Measurements from ENCODE around the gene NEK2. TPM values are rescaled to one million over a fixed set of nuclear protein-coding genes. Genes with fewer than 3 reads are reported as not detected.

Gene NEK2
- total RNA-seq, 1 donor from 2014 or later: 93.3 TPM

DNA sequence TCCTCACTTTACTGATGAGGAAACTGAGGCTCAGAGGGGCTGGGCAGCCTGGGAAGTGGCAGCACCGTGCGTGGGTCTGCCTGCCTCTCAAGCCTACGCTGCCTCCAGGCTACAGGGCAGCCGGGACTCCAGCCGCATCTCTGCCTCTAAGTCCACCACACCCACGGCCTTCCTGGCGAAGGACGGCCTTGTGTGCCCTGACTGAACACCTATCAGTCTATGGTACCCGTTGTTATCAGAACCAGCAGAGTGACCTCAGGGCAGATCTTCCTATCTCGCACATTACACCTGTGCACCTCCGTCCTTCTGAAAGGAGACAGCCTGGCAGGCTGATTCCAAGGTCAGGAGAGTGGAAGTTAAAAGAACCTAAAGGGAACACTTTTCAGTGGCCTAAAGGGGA, 60.8 kb downstream of the NEK2 start:
- Histone ChIP-seq H3K27me3 (no peaks in the 10 kb centered on the region), H4K20me1 (ENCODE audit: low read depth) (no peaks in the 10 kb centered on the region), H3K27ac (no peak overlapping the region), H3K79me2 (ENCODE audit: low read depth) (no peaks in the 10 kb centered on the region), H3K4me3 (no peak overlapping the region), H2AFZ (replicated peaks) (no peak overlapping the region), H3K36me3 (no peaks in the 10 kb centered on the region), H3K9ac (no peak overlapping the region), H3K4me2 (no peak overlapping the region), H3K4me1 (peaks cover 4% of the 10 kb centered on the region), H3K9me3 (ENCODE audit: low read depth) (no peaks in the 10 kb centered on the region), H3F3A (ENCODE audit: low read depth) (peaks cover 5% of the 10 kb centered on the region)
- Mint-ChIP-seq H3K4me3 (no peak overlapping the region), H3K27me3 (ENCODE audit: insufficient read depth, low read depth) (peaks cover 4% of the 10 kb centered on the region), H3K9me3 (no peaks in the 10 kb centered on the region), H3K36me3 (no peaks in the 10 kb centered on the region), H3K27ac (no peak overlapping the region), H3K4me1 (peaks cover 19% of the 10 kb centered on the region)
- no peak for DNase-seq (ENCODE audit: low spot score)
- TF ChIP-seq EZH2phosphoT487 (IDR thresholded peaks at IDR 0.05): no peak
- no peak for TF ChIP-seq EZH2 (IDR thresholded peaks at IDR 0.05)
- TF ChIP-seq, protein P1, sequence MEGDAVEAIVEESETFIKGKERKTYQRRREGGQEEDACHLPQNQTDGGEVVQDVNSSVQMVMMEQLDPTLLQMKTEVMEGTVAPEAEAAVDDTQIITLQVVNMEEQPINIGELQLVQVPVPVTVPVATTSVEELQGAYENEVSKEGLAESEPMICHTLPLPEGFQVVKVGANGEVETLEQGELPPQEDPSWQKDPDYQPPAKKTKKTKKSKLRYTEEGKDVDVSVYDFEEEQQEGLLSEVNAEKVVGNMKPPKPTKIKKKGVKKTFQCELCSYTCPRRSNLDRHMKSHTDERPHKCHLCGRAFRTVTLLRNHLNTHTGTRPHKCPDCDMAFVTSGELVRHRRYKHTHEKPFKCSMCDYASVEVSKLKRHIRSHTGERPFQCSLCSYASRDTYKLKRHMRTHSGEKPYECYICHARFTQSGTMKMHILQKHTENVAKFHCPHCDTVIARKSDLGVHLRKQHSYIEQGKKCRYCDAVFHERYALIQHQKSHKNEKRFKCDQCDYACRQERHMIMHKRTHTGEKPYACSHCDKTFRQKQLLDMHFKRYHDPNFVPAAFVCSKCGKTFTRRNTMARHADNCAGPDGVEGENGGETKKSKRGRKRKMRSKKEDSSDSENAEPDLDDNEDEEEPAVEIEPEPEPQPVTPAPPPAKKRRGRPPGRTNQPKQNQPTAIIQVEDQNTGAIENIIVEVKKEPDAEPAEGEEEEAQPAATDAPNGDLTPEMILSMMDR (IDR thresholded peaks at IDR 0.05): no peak

DNA sequence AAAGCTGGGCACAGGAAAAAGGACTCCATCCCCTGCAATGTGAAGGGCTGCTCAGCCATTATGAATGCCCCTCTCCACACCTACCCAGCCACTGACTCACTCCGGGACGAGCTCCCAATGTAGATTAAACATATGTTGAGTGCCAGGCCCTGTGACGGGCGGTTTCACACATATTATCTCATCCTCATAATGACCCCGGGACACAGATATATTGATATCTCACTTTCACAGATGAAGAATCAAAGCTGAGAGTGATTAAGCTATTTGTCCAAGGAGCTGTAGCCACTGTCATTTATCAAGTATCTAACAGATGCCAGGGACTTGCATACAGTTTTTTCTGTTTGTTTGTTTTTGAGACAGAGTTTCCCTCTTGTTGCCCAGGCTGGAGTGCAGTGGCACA, 61.5 kb downstream of the NEK2 start:
- Histone ChIP-seq H3K9ac (no peak overlapping the region), H3K36me3 (no peaks in the 10 kb centered on the region), H3K27me3 (no peaks in the 10 kb centered on the region), H3F3A (ENCODE audit: low read depth) (peaks cover 5% of the 10 kb centered on the region), H3K9me3 (ENCODE audit: low read depth) (no peaks in the 10 kb centered on the region), H2AFZ (replicated peaks) (no peak overlapping the region), H3K4me1 (peaks cover 7% of the 10 kb centered on the region), H3K79me2 (ENCODE audit: low read depth) (no peaks in the 10 kb centered on the region), H3K4me2 (no peak overlapping the region), H4K20me1 (ENCODE audit: low read depth) (no peaks in the 10 kb centered on the region), H3K4me3 (no peak overlapping the region), H3K27ac (no peak overlapping the region)
- H3K4me3 Mint-ChIP-seq: no peak overlapping the region
- no peaks in the 10 kb centered on the region for H3K9me3 Mint-ChIP-seq
- peaks cover 25% of the 10 kb centered on the region for H3K4me1 Mint-ChIP-seq
- peaks cover 4% of the 10 kb centered on the region for H3K27me3 Mint-ChIP-seq (ENCODE audit: insufficient read depth, low read depth)
- no peak for DNase-seq (ENCODE audit: low spot score)
- H3K27ac Mint-ChIP-seq: peak overlapping the region; percentile 46
- H3K36me3 Mint-ChIP-seq: no peaks in the 10 kb centered on the region
- no peak for TF ChIP-seq EZH2phosphoT487 (IDR thresholded peaks at IDR 0.05)
- TF ChIP-seq, protein P1 (IDR thresholded peaks at IDR 0.05): no peak
- TF ChIP-seq EZH2 (IDR thresholded peaks at IDR 0.05): no peak

GRCh38 chr1:211613108-211613947, 62.1 kb downstream of the NEK2 start:
- Mint-ChIP-seq H3K9me3 (no peaks in the 10 kb centered on the region), H3K36me3 (no peaks in the 10 kb centered on the region), H3K27me3 (ENCODE audit: insufficient read depth, low read depth) (peaks cover 4% of the 10 kb centered on the region), H3K27ac (peak overlapping the region; percentile 46), H3K4me1 (peaks cover 26% of the 10 kb centered on the region), H3K4me3 (no peak overlapping the region)
- Histone ChIP-seq H3K4me1 (peaks cover 7% of the 10 kb centered on the region), H3K27me3 (no peaks in the 10 kb centered on the region), H2AFZ (replicated peaks) (no peak overlapping the region), H3K4me3 (no peak overlapping the region), H3F3A (ENCODE audit: low read depth) (peaks cover 5% of the 10 kb centered on the region), H3K36me3 (no peaks in the 10 kb centered on the region), H3K9ac (no peak overlapping the region), H3K27ac (no peak overlapping the region), H4K20me1 (ENCODE audit: low read depth) (no peaks in the 10 kb centered on the region), H3K9me3 (ENCODE audit: low read depth) (no peaks in the 10 kb centered on the region), H3K79me2 (ENCODE audit: low read depth) (no peaks in the 10 kb centered on the region), H3K4me2 (no peak overlapping the region)
- TF ChIP-seq, protein P1 (IDR thresholded peaks at IDR 0.05): no peak
- TF ChIP-seq EZH2 (IDR thresholded peaks at IDR 0.05) (no peak), EZH2phosphoT487 (IDR thresholded peaks at IDR 0.05) (no peak)
- no peak for DNase-seq (ENCODE audit: low spot score)
